Tibial artery (tissue), 4 donors: ENCODE measurements around the gene MAPKAP1.

Experiments used
- DNase-seq, 2 donors: peaks; one replicate each; pipeline ENCODE4 v3.0.0-alpha.2; 2019
- H3K27ac ChIP-seq, 2 donors: fragments of 200-600 bp; sonication (generic) in 1 of 2; 1 replicate in 1 of 2; 2 replicates in 1 of 2; pipeline ENCODE4 v1.5.1; 2018 to 2019; ENCODE audit warnings: mild to moderate bottlenecking in 1 of 2
- H3K27me3 ChIP-seq, 2 donors: fragments of 200-600 bp; sonication (generic) in 1 of 2; one replicate each; pipeline versions ENCODE4 v1.5.1 to v1.6.0; 2016 to 2019
- H3K36me3 ChIP-seq, 3 donors: fragments of 200-600 bp; sonication (generic) in 2 of 3; one replicate each; pipeline ENCODE4 v1.5.1; 2016 to 2019; ENCODE audit warnings: mild to moderate bottlenecking in 2 of 3
- H3K4me1 ChIP-seq, 4 donors: fragments of 200-600 bp; sonication (generic) in 2 of 4; 1 replicate in 3 of 4; 2 replicates in 1 of 4; pipeline ENCODE4 v1.5.1; 2016 to 2019
- H3K4me3 ChIP-seq, 2 donors: fragments of 200-600 bp; sonication (generic) in 1 of 2; 1 replicate in 1 of 2; 2 replicates in 1 of 2; pipeline ENCODE4 v1.5.1; 2018 to 2019; ENCODE audit warnings: mild to moderate bottlenecking in 2 of 2
- H3K9me3 ChIP-seq, 3 donors: fragments of 200-600 bp; sonication (generic) in 1 of 3; one replicate each; pipeline ENCODE4 v1.5.1; 2016 to 2019
- CTCF ChIP-seq, 2 experiments: fragments of 200-600 bp in 1 of 2; fragments of 450-650 bp in 1 of 2; IDR thresholded peaks; one replicate each; pipeline ENCODE4 v1.5.1; 2017 to 2019; ENCODE audit warnings: antibody characterized with exemption in 2 of 2, mild to moderate bottlenecking in 1 of 2, moderate library complexity in 1 of 2
- intact Hi-C: fragments of 100-400 bp; cut with DNase I; formaldehyde crosslinking; loops from one replicate; pipeline ENCODE4 v1.15.0; 2023; ENCODE audit warnings: low total_unique reads

The MAPKAP1 gene

GRCh38 chr9:125635888-125636287 lies 71.1 kb downstream of the MAPKAP1 start:
- TF ChIP-seq CTCF (IDR thresholded peaks at IDR 0.05), result no peak
- H3K36me3 ChIP-seq, result no peaks in the 10 kb centered on the region
- no peak overlapping the region for H3K4me3 ChIP-seq
- intact Hi-C loops, result no loop called here
- H3K27ac ChIP-seq, result no peak overlapping the region
- no peaks in the 10 kb centered on the region for H3K27me3 ChIP-seq
- H3K4me1 ChIP-seq, result peaks cover 0 to 16% (median 6%) of the 10 kb centered on the region in 4 donors
- no peaks in the 10 kb centered on the region for H3K9me3 ChIP-seq
- DNase-seq, result no peak

DNA sequence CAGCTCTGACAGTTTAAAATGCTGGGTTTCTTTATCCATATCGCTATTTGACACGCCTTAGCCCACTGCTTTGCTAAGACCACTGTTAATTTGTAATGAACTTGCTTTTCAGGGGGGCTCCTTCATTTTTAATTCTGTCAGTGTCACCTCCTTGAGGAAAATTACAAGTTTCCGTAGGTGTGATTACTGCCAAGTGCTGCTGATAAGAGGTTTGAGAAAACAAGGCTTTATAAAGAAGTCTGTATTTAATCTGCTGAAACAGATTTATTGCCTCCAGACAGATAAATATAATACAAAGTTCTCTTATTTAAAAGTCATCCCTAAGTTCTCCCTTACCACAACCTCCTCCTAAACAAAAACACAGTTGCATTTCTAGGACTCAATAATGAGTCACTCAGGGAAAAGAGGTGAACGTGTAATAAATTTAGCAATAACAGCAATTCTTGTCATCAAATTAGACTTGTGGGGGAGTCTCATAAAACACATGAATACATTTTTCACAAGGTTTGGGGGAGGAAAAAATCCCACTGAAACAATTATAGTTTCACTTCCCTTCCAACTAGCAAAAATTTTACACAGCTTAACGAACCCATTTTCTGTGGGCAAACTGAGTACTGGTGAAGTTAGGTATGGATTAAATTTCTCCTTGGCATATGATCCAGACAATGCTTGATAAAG lies 72.8 kb downstream of the MAPKAP1 start:
- DNase-seq, result no peak
- TF ChIP-seq CTCF (IDR thresholded peaks at IDR 0.05), result no peak
- peaks cover 0 to 16% (median 5%) of the 10 kb centered on the region in 4 donors for H3K4me1 ChIP-seq
- H3K4me3 ChIP-seq, result no peak overlapping the region
- H3K27me3 ChIP-seq, result no peaks in the 10 kb centered on the region
- intact Hi-C loops, result loop anchor here (5.0 kb wide), 1 partner anchor 227 kb away; no protein-coding TSS in a partner anchor
- no peaks in the 10 kb centered on the region for H3K9me3 ChIP-seq
- H3K27ac ChIP-seq, result no peak overlapping the region
- no peaks in the 10 kb centered on the region for H3K36me3 ChIP-seq

DNA sequence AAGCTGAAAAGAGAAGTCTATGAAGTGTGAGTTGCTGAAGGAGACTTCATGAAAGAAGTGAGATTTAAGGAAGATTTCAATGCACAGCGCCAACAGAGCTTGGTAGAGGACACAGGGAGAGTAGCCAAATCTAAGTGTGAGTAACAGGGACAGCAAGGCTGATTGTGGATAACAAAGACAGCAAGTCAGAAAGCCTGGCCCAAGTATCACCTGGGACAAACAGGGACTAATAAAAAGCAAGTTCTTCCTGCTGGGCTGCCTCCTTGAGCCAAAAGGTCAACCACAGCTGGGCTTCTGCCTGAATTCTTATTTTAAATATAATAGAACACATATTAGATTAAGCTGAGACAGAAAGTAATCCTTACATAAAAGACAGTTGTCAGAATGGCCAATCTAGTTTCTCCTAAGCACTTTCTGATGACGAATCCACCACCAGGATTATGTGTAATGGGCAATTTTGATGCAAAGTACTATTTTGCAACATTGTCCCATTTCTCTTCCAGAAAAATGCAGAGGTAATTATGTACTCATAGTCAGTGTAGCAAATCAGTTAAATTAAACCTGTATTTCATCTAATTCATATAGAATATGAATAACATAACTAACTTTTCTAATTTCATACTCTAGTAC lies 73.8 kb downstream of the MAPKAP1 start:
- intact Hi-C loops, result loop anchor here (5.0 kb wide), 1 partner anchor 226 kb away; no protein-coding TSS in a partner anchor
- H3K4me3 ChIP-seq, result no peak overlapping the region
- DNase-seq, result no peak

DNA sequence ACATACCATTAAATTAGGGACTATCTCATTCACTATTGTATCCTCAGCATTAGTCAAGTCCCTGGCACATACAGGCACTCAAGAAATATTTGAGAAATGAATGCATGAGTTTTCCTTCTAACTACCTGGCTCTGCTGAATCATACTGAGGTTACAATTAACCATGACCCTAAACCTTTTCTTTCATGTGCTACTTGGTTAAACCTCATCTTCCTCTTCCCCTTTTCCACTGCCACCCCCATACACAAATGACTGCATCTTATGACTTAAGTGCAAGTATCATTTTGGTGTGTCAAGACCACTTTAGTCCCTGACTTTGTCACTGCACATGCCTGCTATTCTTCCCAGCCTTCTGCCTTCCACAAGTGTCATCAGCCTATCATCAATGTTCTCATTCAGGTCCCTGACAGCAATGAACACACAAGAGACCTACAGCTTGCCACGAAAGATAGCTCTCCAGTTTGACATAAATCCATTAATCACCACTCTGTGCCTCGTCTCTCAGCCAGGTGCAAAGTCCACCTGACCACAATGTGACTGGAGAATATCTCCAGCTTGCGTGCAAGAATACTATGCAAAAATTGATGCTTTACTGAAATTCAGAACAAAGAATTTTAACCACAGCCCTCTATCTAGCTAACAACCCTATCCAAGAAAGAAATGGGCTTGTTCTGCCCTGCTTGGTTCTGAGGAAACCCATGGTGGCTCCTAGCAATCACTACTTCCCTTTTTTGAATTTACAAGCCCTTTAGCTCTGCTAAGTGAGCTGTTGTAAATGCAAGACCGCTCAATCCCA lies 74.5 kb downstream of the MAPKAP1 start:
- TF ChIP-seq CTCF (IDR thresholded peaks at IDR 0.05), result no peak
- DNase-seq, result no peak
- peaks cover 0 to 16% (median 5%) of the 10 kb centered on the region in 4 donors for H3K4me1 ChIP-seq
- H3K9me3 ChIP-seq, result no peaks in the 10 kb centered on the region
- no peaks in the 10 kb centered on the region for H3K36me3 ChIP-seq
- no peaks in the 10 kb centered on the region for H3K27me3 ChIP-seq
- H3K4me3 ChIP-seq, result no peak overlapping the region
- intact Hi-C loops, result loop anchor here (5.0 kb wide), 1 partner anchor 225 kb away; no protein-coding TSS in a partner anchor
- no peak overlapping the region for H3K27ac ChIP-seq

More for the DNA sequence above, 73.8 kb downstream of the MAPKAP1 start:
- Histone ChIP-seq H3K27me3 (no peaks in the 10 kb centered on the region), H3K9me3 (no peaks in the 10 kb centered on the region), H3K4me1 (peaks cover 0 to 16% (median 5%) of the 10 kb centered on the region in 4 donors), H3K36me3 (no peaks in the 10 kb centered on the region), H3K27ac (no peak overlapping the region)
- no peak for TF ChIP-seq CTCF (IDR thresholded peaks at IDR 0.05)

- Histone ChIP-seq H3K36me3 (no peaks in the 10 kb centered on the region), H3K4me1 (peaks cover 0 to 16% (median 5%) of the 10 kb centered on the region in 4 donors), H3K27ac (no peak overlapping the region), H3K9me3 (no peaks in the 10 kb centered on the region), H3K27me3 (no peaks in the 10 kb centered on the region), H3K4me3 (no peak overlapping the region)
- intact Hi-C loops, result loop anchor here (5.0 kb wide), 1 partner anchor 224 kb away; no protein-coding TSS in a partner anchor
- TF ChIP-seq CTCF (IDR thresholded peaks at IDR 0.05), result peak; percentile 47 to 53
- no peak for DNase-seq
Measured at GRCh38 chr9:125631391-125632085, 75.5 kb downstream of the MAPKAP1 start.
